Measurements from ENCODE around the gene TECPR2.

The TECPR2 gene

GRCh38 chr14:102345232-102345631, 17.5 kb upstream of the TECPR2 start:
- no peaks in the 10 kb centered on the region for H3K9me3 ChIP-seq (ENCODE audit: insufficient read depth, low read depth, low read length)
- no peak overlapping the region for H2AFZ ChIP-seq (ENCODE audit: insufficient read depth, low read length, poor library complexity)
- no peak overlapping the region for H4K12ac ChIP-seq (ENCODE audit: low read depth, low read length)
- H3K14ac ChIP-seq (ENCODE audit: low read length) = no peak overlapping the region
- no peak overlapping the region for H2BK12ac ChIP-seq (ENCODE audit: low read length)
- H4K8ac ChIP-seq (ENCODE audit: low read depth, low read length) = no peak overlapping the region
- no peaks in the 10 kb centered on the region for H3K27me3 ChIP-seq (ENCODE audit: insufficient read depth, low read length)
- H3K4me2 ChIP-seq (ENCODE audit: low read length) = no peak overlapping the region
- H3K4me1 ChIP-seq (ENCODE audit: control insufficient read depth in 1 of 2, insufficient read depth in 2 of 2, low read length in 2 of 2) = no peaks in the 10 kb centered on the region
- peaks cover 36 to 43% of the 10 kb centered on the region in 2 experiments for H3K36me3 ChIP-seq (ENCODE audit: control insufficient read depth in 1 of 2, insufficient read depth in 2 of 2, low read length in 2 of 2)
- H2BK5ac ChIP-seq (ENCODE audit: low read depth, low read length, poor library complexity) = no peak overlapping the region
- no peak overlapping the region for H3K4me3 ChIP-seq (ENCODE audit: low read depth, low read length)
- no peaks in the 10 kb centered on the region for H3K79me1 ChIP-seq (ENCODE audit: low read length)
- no peak overlapping the region for H3K18ac ChIP-seq (ENCODE audit: low read length)
- no peak overlapping the region for H3K4ac ChIP-seq (ENCODE audit: low read depth, low read length)
- no peak overlapping the region for H3K27ac ChIP-seq (ENCODE audit: low read depth, low read length)
- no CpG with 5 or more reads among the region's 3 CpGs for WGBS (ENCODE audit: extremely low coverage, insufficient coverage, insufficient read length)
- no peak overlapping the region for H2BK120ac ChIP-seq (ENCODE audit: insufficient read depth, low read length, poor library complexity)
- no peak for DNase-seq
- H3K9ac ChIP-seq (ENCODE audit: low read length) = no peak overlapping the region
- H3K23ac ChIP-seq (ENCODE audit: low read length) = no peak overlapping the region
- no peak overlapping the region for H4K91ac ChIP-seq (ENCODE audit: low read depth, low read length)
- H3K79me2 ChIP-seq (ENCODE audit: control insufficient read depth, insufficient read depth, low read length, poor library complexity) = no peaks in the 10 kb centered on the region
- no peak overlapping the region for H2AK5ac ChIP-seq (ENCODE audit: low read length)

- H3K79me2 ChIP-seq (ENCODE audit: control insufficient read depth, insufficient read depth, low read length, poor library complexity) = no peaks in the 10 kb centered on the region
Measured at GRCh38 chr14:102346645-102347044, 16.1 kb upstream of the TECPR2 start.

GRCh38 chr14:102348376-102348775, 14.4 kb upstream of the TECPR2 start:
- no peaks in the 10 kb centered on the region for H3K4me1 ChIP-seq (ENCODE audit: control insufficient read depth in 1 of 2, insufficient read depth in 2 of 2, low read length in 2 of 2)
- H3K27ac ChIP-seq (ENCODE audit: low read depth, low read length) = no peak overlapping the region
- no peaks in the 10 kb centered on the region for H3K79me2 ChIP-seq (ENCODE audit: control insufficient read depth, insufficient read depth, low read length, poor library complexity)
- no peaks in the 10 kb centered on the region for H3K27me3 ChIP-seq (ENCODE audit: insufficient read depth, low read length)
- no peak overlapping the region for H2BK120ac ChIP-seq (ENCODE audit: insufficient read depth, low read length, poor library complexity)
- H3K4ac ChIP-seq (ENCODE audit: low read depth, low read length) = no peak overlapping the region
- no peak overlapping the region for H3K9ac ChIP-seq (ENCODE audit: low read length)
- H3K36me3 ChIP-seq (ENCODE audit: control insufficient read depth in 1 of 2, insufficient read depth in 2 of 2, low read length in 2 of 2) = peaks cover 25 to 33% of the 10 kb centered on the region in 2 experiments
- no peaks in the 10 kb centered on the region for H3K79me1 ChIP-seq (ENCODE audit: low read length)
- H4K91ac ChIP-seq (ENCODE audit: low read depth, low read length) = no peak overlapping the region
- H3K18ac ChIP-seq (ENCODE audit: low read length) = no peak overlapping the region
- no peak overlapping the region for H2BK12ac ChIP-seq (ENCODE audit: low read length)
- H4K8ac ChIP-seq (ENCODE audit: low read depth, low read length) = no peak overlapping the region
- H4K12ac ChIP-seq (ENCODE audit: low read depth, low read length) = no peak overlapping the region
- peak overlapping the region; percentile 3 for H3K4me3 ChIP-seq (ENCODE audit: low read depth, low read length)
- DNase-seq = no peak
- no peak overlapping the region for H3K4me2 ChIP-seq (ENCODE audit: low read length)
- no peak overlapping the region for H3K23ac ChIP-seq (ENCODE audit: low read length)
- WGBS (ENCODE audit: extremely low coverage, insufficient coverage, insufficient read length) = no CpG with 5 or more reads among the region's 16 CpGs
- H3K9me3 ChIP-seq (ENCODE audit: insufficient read depth, low read depth, low read length) = no peaks in the 10 kb centered on the region
- no peak overlapping the region for H2AK5ac ChIP-seq (ENCODE audit: low read length)
- H3K14ac ChIP-seq (ENCODE audit: low read length) = no peak overlapping the region
- H2BK5ac ChIP-seq (ENCODE audit: low read depth, low read length, poor library complexity) = no peak overlapping the region
- no peak overlapping the region for H2AFZ ChIP-seq (ENCODE audit: insufficient read depth, low read length, poor library complexity)

More at GRCh38 chr14:102346645-102347044, 16.1 kb upstream of the TECPR2 start:
- no CpG with 5 or more reads among the region's 4 CpGs for WGBS (ENCODE audit: extremely low coverage, insufficient coverage, insufficient read length)
- no peak overlapping the region for H3K4ac ChIP-seq (ENCODE audit: low read depth, low read length)
- no peak overlapping the region for H2BK120ac ChIP-seq (ENCODE audit: insufficient read depth, low read length, poor library complexity)
- H2AFZ ChIP-seq (ENCODE audit: insufficient read depth, low read length, poor library complexity) = no peak overlapping the region
- no peak overlapping the region for H3K23ac ChIP-seq (ENCODE audit: low read length)
- no peak overlapping the region for H4K12ac ChIP-seq (ENCODE audit: low read depth, low read length)
- no peak overlapping the region for H3K14ac ChIP-seq (ENCODE audit: low read length)
- H4K8ac ChIP-seq (ENCODE audit: low read depth, low read length) = no peak overlapping the region
- H3K9ac ChIP-seq (ENCODE audit: low read length) = no peak overlapping the region
- H3K9me3 ChIP-seq (ENCODE audit: insufficient read depth, low read depth, low read length) = no peaks in the 10 kb centered on the region
- H3K79me1 ChIP-seq (ENCODE audit: low read length) = no peaks in the 10 kb centered on the region
- H3K18ac ChIP-seq (ENCODE audit: low read length) = no peak overlapping the region
- H3K4me2 ChIP-seq (ENCODE audit: low read length) = no peak overlapping the region
- no peaks in the 10 kb centered on the region for H3K4me1 ChIP-seq (ENCODE audit: control insufficient read depth in 1 of 2, insufficient read depth in 2 of 2, low read length in 2 of 2)
- H2AK5ac ChIP-seq (ENCODE audit: low read length) = no peak overlapping the region
- H3K27me3 ChIP-seq (ENCODE audit: insufficient read depth, low read length) = no peaks in the 10 kb centered on the region
- no peak overlapping the region for H3K4me3 ChIP-seq (ENCODE audit: low read depth, low read length)
- no peak overlapping the region for H2BK12ac ChIP-seq (ENCODE audit: low read length)
- H2BK5ac ChIP-seq (ENCODE audit: low read depth, low read length, poor library complexity) = no peak overlapping the region
- no peak overlapping the region for H3K27ac ChIP-seq (ENCODE audit: low read depth, low read length)
- no peak overlapping the region for H4K91ac ChIP-seq (ENCODE audit: low read depth, low read length)
- DNase-seq = no peak
- peaks cover 30 to 37% of the 10 kb centered on the region in 2 experiments for H3K36me3 ChIP-seq (ENCODE audit: control insufficient read depth in 1 of 2, insufficient read depth in 2 of 2, low read length in 2 of 2)

- no peak overlapping the region for H3K27ac ChIP-seq (ENCODE audit: low read depth, low read length)
- H3K18ac ChIP-seq (ENCODE audit: low read length) = no peak overlapping the region
- no peak overlapping the region for H2BK120ac ChIP-seq (ENCODE audit: insufficient read depth, low read length, poor library complexity)
- no peak overlapping the region for H4K91ac ChIP-seq (ENCODE audit: low read depth, low read length)
- H3K4me2 ChIP-seq (ENCODE audit: low read length) = no peak overlapping the region
- no peak overlapping the region for H3K23ac ChIP-seq (ENCODE audit: low read length)
- H3K79me2 ChIP-seq (ENCODE audit: control insufficient read depth, insufficient read depth, low read length, poor library complexity) = no peaks in the 10 kb centered on the region
- H3K36me3 ChIP-seq (ENCODE audit: control insufficient read depth in 1 of 2, insufficient read depth in 2 of 2, low read length in 2 of 2) = peaks cover 24 to 25% of the 10 kb centered on the region in 2 experiments
- H3K4me1 ChIP-seq (ENCODE audit: control insufficient read depth in 1 of 2, insufficient read depth in 2 of 2, low read length in 2 of 2) = no peaks in the 10 kb centered on the region
- no peak overlapping the region for H2AFZ ChIP-seq (ENCODE audit: insufficient read depth, low read length, poor library complexity)
- H4K8ac ChIP-seq (ENCODE audit: low read depth, low read length) = no peak overlapping the region
- H2BK5ac ChIP-seq (ENCODE audit: low read depth, low read length, poor library complexity) = no peak overlapping the region
- no peak overlapping the region for H2AK5ac ChIP-seq (ENCODE audit: low read length)
- no peaks in the 10 kb centered on the region for H3K9me3 ChIP-seq (ENCODE audit: insufficient read depth, low read depth, low read length)
- H3K79me1 ChIP-seq (ENCODE audit: low read length) = no peaks in the 10 kb centered on the region
- WGBS (ENCODE audit: extremely low coverage, insufficient coverage, insufficient read length) = no CpG with 5 or more reads among the region's 10 CpGs
- H3K4me3 ChIP-seq (ENCODE audit: low read depth, low read length) = no peak overlapping the region
- DNase-seq = no peak
- H3K14ac ChIP-seq (ENCODE audit: low read length) = no peak overlapping the region
- no peak overlapping the region for H3K9ac ChIP-seq (ENCODE audit: low read length)
- H2BK12ac ChIP-seq (ENCODE audit: low read length) = no peak overlapping the region
- no peak overlapping the region for H4K12ac ChIP-seq (ENCODE audit: low read depth, low read length)
- H3K4ac ChIP-seq (ENCODE audit: low read depth, low read length) = no peak overlapping the region
- no peaks in the 10 kb centered on the region for H3K27me3 ChIP-seq (ENCODE audit: insufficient read depth, low read length)
Measured at GRCh38 chr14:102351023-102351422, 11.7 kb upstream of the TECPR2 start.
